IPS-NIHi7 (cell line): Measurements from ENCODE around the gene GBGT1.

Source experiments
- DNase-seq: peaks from one replicate; pipeline ENCODE4 v3.0.0; 2012; ENCODE audit warnings: mixed read lengths; ENCODE audit errors: extremely low spot score

The GBGT1 gene

GRCh38 chr9:133162861-133163503 is 732 bp downstream of the GBGT1 start:
- DNase-seq, result no peak

GRCh38 chr9:133161547-133161950 is 2.2 kb downstream of the GBGT1 start:
- DNase-seq, result no peak

GRCh38 chr9:133160742-133161546 is 2.8 kb downstream of the GBGT1 start:
- DNase-seq, result peak; percentile 75

GRCh38 chr9:133158695-133159094 is 5.0 kb downstream of the GBGT1 start:
- DNase-seq, result no peak

GRCh38 chr9:133155156-133155555 is 8.6 kb downstream of the GBGT1 start:
- DNase-seq, result no peak

- no peak for DNase-seq
Observed at GRCh38 chr9:133154097-133154989, 9.4 kb downstream of the GBGT1 start.

GRCh38 chr9:133153227-133154096 is 10.3 kb downstream of the GBGT1 start:
- no peak for DNase-seq

GRCh38 chr9:133151601-133152525 is 11.9 kb downstream of the GBGT1 start:
- no peak for DNase-seq

GRCh38 chr9:133151041-133151440 is 12.7 kb downstream of the GBGT1 start:
- no peak for DNase-seq

GRCh38 chr9:133149130-133150015 is 14.3 kb downstream of the GBGT1 start:
- DNase-seq, result peak; percentile 92

- DNase-seq, result no peak
Observed at GRCh38 chr9:133148199-133149129, 15.2 kb downstream of the GBGT1 start.

- peak; percentile 86 for DNase-seq
Observed at GRCh38 chr9:133147412-133148198, 16.1 kb downstream of the GBGT1 start.

GRCh38 chr9:133146746-133147411 is 16.8 kb downstream of the GBGT1 start:
- DNase-seq, result no peak

- DNase-seq, result no peak
Observed at GRCh38 chr9:133144904-133145851, 18.5 kb downstream of the GBGT1 start.

- peak; percentile 94 for DNase-seq
Observed at GRCh38 chr9:133144142-133144903, 19.4 kb downstream of the GBGT1 start.
